Erythroblast (primary cell): Measurements from ENCODE around the gene ZNF668.

Experiments
- DNase-seq, 2 experiments: peaks; one replicate each; lab custom pipeline; 2025; lab: John Stamatoyannopoulos, UW
- GATA1 ChIP-seq: IDR thresholded peaks from 2 replicates; pipeline ENCODE4 v1.6.1; 2011; ENCODE audit warnings: low read depth, mild to moderate bottlenecking, control low read depth, low read length, moderate library complexity
- POLR2A ChIP-seq: IDR thresholded peaks from 2 replicates; pipeline ENCODE4 v1.6.1; 2011; ENCODE audit warnings: mild to moderate bottlenecking, low read length

ZNF668 gene

GRCh38 chr16:31073970-31074813, at the start of gene ZNF668, which contains the start of gene ZNF646:
ZNF668 (minus strand) TSS chr16:31074240; CDS start chr16:31064459, 9,781 bp downstream.
ZNF646 (plus strand) TSS chr16:31074422; CDS start chr16:31076325, 1,903 bp downstream.
- DNase-seq: peak; percentile 99 to 100
- TF ChIP-seq GATA1: no peak
- TF ChIP-seq POLR2A: peak; percentile 96

GRCh38 chr16:31120129-31120528, 46.1 kb upstream of the ZNF668 start:
- DNase-seq: no peak
- no peak for TF ChIP-seq GATA1
- no peak for TF ChIP-seq POLR2A

- no peak for DNase-seq
- no peak for TF ChIP-seq POLR2A
- no peak for TF ChIP-seq GATA1
Measured at GRCh38 chr16:31118223-31119155, 44.4 kb upstream of the ZNF668 start.

- peak; percentile 99 for DNase-seq
- TF ChIP-seq POLR2A: peak; percentile 84
- TF ChIP-seq GATA1: no peak
Measured at GRCh38 chr16:31117384-31118222, 43.6 kb upstream of the ZNF668 start, which contains the start of gene KAT8. KAT8 (plus strand) TSS chr16:31117664; CDS start chr16:31117682, 18 bp downstream.

- TF ChIP-seq POLR2A (no peak), GATA1 (no peak)
- no peak for DNase-seq
Measured at GRCh38 chr16:31114468-31114867, 40.4 kb upstream of the ZNF668 start.

GRCh38 chr16:31113121-31114120, 39.4 kb upstream of the ZNF668 start:
- no peak for TF ChIP-seq POLR2A
- TF ChIP-seq GATA1: no peak
- no peak for DNase-seq

GRCh38 chr16:31112711-31113110, 38.7 kb upstream of the ZNF668 start:
- DNase-seq: no peak

GRCh38 chr16:31111881-31112466, 37.9 kb upstream of the ZNF668 start:
- no peak for TF ChIP-seq GATA1
- no peak for TF ChIP-seq POLR2A
- DNase-seq: no peak

More at GRCh38 chr16:31112711-31113110, 38.7 kb upstream of the ZNF668 start:
- TF ChIP-seq GATA1 (no peak), POLR2A (no peak)

GRCh38 chr16:31110106-31111034, 36.3 kb upstream of the ZNF668 start:
- TF ChIP-seq POLR2A: no peak
- TF ChIP-seq GATA1: no peak
- DNase-seq: no peak

GRCh38 chr16:31109622-31110021, 35.6 kb upstream of the ZNF668 start:
- TF ChIP-seq POLR2A (no peak), GATA1 (no peak)
- no peak for DNase-seq
